GM10266 (cell line): ENCODE results near the gene DOC2A.
A peak's percentile ranks its signal among the peaks of the same experiment; 100 is the strongest.

Experiments
- DNase-seq: peaks from one replicate; pipeline ENCODE4 v3.0.0; 2012; ENCODE audit errors: extremely low spot score
- TF ChIP-seq, protein P1 (sequence below): IDR thresholded peaks from 2 replicates; pipeline ENCODE4 v1.5.1; 2012; ENCODE audit warnings: mild to moderate bottlenecking, low read depth; ENCODE audit not compliant: control insufficient read depth, insufficient read depth; ENCODE audit errors: missing control alignments

The DOC2A gene

DNA sequence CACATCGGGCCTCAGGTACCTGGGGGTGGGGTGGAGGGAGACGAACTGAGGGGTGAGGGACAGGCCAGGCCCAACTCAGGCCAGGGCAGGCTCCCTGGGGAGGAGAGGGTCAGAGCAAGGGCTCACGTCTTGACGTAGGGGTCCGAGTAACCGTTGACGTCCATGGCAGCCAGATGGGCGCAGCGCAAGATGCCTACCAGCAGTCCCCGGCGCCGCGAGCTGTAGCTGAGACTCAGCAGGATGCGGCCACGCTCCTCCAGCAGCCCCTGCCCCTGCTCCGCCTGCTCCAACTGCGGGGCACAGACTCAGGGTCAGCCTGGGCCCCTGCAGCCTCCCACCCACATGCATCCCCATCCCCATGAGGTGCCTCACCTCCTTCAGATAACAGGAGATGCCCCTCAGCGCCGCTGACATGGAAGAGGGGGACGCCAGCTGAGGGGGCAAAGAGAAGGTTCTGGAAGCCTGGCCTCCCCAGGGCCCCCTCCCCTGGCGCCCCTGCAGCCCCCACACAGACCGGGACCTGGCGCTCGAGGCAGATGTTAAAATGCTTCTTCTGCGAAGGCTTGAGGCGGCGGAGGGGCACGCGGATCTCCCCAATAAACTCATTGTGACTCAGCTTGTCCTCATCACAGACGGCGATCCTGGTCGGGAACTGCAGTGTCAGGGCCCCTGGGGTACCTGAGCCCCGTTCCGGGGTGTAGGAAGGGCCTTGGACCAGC is 4.0 kb downstream of the DOC2A start:
- no peak for DNase-seq
- TF ChIP-seq, protein P1, sequence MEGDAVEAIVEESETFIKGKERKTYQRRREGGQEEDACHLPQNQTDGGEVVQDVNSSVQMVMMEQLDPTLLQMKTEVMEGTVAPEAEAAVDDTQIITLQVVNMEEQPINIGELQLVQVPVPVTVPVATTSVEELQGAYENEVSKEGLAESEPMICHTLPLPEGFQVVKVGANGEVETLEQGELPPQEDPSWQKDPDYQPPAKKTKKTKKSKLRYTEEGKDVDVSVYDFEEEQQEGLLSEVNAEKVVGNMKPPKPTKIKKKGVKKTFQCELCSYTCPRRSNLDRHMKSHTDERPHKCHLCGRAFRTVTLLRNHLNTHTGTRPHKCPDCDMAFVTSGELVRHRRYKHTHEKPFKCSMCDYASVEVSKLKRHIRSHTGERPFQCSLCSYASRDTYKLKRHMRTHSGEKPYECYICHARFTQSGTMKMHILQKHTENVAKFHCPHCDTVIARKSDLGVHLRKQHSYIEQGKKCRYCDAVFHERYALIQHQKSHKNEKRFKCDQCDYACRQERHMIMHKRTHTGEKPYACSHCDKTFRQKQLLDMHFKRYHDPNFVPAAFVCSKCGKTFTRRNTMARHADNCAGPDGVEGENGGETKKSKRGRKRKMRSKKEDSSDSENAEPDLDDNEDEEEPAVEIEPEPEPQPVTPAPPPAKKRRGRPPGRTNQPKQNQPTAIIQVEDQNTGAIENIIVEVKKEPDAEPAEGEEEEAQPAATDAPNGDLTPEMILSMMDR = no peak

DNA sequence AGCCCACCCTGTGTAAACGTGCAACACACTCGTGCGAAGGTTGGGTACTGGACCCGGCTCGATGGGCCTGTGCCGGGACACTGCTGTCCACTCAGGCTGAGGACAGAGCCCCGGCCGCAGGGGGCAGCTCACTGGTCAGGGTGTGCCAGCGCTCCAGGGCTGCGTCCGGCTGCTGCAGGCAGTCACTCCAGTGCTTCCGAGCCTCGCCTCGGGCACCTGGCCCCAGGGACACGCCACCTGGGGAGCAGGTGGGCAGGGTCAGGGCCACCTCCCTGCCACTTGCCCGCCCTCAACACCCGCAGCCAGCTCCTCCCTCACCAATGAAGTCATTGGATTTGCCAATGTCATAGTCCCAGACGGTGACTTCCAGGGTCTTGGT is 4.7 kb downstream of the DOC2A start:
- TF ChIP-seq, protein P1 = no peak
- DNase-seq = no peak

DNA sequence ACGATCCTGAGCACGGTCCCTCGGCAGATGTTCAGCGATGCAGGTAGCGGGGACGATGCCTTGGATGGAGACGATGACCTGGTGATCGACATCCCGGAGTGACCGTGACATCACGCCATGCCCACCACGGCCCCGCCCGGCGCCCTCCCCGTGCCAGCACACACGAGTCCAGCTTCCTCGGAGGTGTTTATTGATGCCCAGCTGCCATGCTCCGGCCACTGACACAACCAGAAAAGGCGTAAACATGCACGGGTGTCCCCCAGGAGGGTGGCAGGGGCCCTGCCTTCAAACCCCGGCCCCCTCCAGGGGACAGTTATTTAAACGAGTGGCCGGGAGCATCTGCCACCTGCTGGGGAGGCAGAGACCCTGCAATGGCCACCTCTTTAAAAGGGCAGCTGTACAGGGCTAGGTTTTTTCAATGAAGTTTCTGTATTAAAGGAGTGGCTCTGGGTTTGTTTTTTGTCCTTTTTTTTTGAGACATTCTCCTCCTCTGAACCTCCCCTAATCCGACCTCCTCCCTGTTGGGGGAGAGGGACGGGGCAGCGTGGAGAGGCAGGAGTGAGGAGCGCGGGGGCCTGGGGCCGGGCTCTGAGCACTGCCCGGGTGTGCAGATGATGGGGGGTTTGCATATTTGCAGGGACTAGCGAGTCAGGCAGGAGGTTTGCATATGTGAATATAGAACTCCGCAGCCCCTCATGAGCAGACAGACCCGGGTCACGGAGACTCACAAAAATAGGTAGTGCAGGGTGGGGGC is 5.3 kb downstream of the DOC2A start:
- TF ChIP-seq, protein P1 = peak; percentile 72
- peak; percentile 85 for DNase-seq

DNA sequence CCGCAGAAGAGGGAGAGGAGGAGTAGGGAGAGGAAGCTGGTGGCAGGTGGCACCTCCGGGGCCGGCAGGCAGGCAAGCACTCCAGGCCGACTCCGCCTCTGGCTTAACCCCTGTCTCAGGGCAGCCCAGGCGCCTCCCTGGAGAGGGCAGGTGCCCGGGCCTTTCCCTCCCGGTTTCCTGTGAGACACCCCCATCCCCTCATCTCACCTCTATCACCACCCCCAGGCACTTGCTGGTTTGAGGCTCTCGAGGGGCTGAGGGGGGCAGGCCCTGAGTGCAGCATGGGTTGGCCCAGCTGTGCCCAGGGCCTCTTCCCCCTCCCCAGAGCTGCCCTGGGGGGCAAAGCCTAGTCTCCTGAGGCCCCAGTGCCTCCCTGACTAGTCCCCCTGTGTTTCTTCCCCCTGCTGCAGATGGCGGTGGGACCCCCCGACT is 6.0 kb downstream of the DOC2A start:
- TF ChIP-seq, protein P1 = no peak
- peak; percentile 45 for DNase-seq

DNA sequence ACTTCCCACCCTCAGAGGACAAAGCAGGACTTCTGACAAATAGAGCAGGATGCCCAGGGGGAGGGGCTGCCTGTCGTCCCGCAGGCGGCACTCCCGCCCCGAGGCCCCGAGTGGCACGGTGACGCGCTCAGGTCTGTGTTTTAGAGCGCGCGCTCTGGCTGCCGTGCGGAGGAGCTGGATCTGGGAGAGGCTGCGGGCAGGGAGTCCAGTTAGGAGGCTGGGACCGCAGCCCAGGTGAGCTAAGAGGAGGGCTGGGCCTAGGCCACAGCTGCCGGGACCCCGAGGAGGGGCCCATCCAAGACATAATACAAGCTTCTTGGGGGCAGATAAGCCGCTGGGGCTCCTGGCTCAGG is 6.4 kb downstream of the DOC2A start:
- DNase-seq = no peak
- TF ChIP-seq, protein P1 = no peak

DNA sequence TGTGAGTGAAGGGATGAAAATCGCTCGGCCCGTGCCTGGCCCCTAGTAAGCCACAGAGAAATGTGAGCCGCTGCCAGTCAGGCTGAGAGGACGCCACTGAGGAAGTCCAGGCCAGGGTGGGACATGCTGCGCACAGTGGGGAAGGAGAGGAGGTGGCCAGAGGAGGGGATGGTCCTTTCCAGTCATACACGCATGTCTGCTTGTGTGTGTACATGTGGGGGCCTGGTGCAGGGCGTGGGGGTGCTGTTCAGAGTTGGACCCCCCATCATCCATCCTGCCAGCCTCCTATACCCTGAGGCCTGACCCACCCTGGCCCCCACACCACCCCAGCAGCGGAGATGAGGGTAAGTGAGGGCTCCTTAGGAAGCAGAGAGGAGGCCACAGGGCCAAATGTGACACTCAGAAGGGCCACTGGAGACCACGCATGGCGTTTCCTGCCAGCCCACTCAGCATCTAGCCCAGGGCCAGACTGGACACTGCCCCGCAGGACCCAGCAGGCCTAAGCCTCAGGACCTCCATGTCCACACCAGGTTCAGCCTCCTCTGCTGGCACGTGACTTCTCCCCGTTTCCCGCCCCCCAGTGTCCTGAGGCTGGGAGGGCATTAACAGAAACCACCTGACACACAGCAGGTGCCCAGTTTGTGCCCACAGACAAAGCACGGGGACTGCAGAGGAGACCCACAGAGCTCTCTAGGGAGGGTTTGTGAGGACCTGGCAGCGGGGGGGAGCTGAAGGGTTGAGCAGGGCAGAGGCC is 7.0 kb downstream of the DOC2A start:
- TF ChIP-seq, protein P1 = no peak
- no peak for DNase-seq
